SK-N-SH treated with all-trans-retinoic acid at 6 μM for 48 hours (cell line): Measurements from ENCODE around the gene NIFK.

Experiments used
- ATAC-seq: fragments of 200-7000 bp; cut with Tn5 transposase; 3 replicates; pipeline ENCODE4 v1.9.1; 2020; ENCODE audit warnings: mild to moderate bottlenecking, moderate library complexity
- BACH2 ChIP-seq: fragments of 250-450 bp; sonication (Bioruptor Pico); IDR thresholded peaks from 2 replicates; pipeline ENCODE4 v1.9.0; 2021; ENCODE audit warnings: mild to moderate bottlenecking, borderline replicate concordance
- CREB5 ChIP-seq: fragments of 250-450 bp; sonication (Bioruptor Pico); IDR thresholded peaks from 2 replicates; pipeline ENCODE4 v1.5.1; 2020; ENCODE audit warnings: low read depth, mild to moderate bottlenecking, moderate library complexity
- CSDC2 ChIP-seq: fragments of 250-450 bp; sonication (Bioruptor Pico); IDR thresholded peaks from 2 replicates; pipeline ENCODE4 v1.5.0; 2020; ENCODE audit warnings: mild to moderate bottlenecking, moderate library complexity
- CSRNP3 ChIP-seq: fragments of 250-450 bp; sonication (Bioruptor Pico); IDR thresholded peaks from 2 replicates; pipeline ENCODE4 v1.5.1; 2021; ENCODE audit warnings: mild to moderate bottlenecking, moderate library complexity
- ESRRG ChIP-seq: fragments of 250-450 bp; sonication (Bioruptor Pico); IDR thresholded peaks from 2 replicates; pipeline ENCODE4 v1.6.1; 2021; ENCODE audit warnings: mild to moderate bottlenecking
- GLIS3 ChIP-seq: fragments of 250-450 bp; sonication (Bioruptor Pico); IDR thresholded peaks from 2 replicates; pipeline ENCODE4 v1.5.0; 2020; ENCODE audit warnings: mild to moderate bottlenecking, moderate library complexity
- ISL1 ChIP-seq: fragments of 250-450 bp; sonication (Bioruptor Pico); IDR thresholded peaks from 2 replicates; pipeline ENCODE4 v2.1.2; 2022; ENCODE audit warnings: mild to moderate bottlenecking, moderate library complexity
- OSR1 ChIP-seq: fragments of 250-450 bp; sonication (Bioruptor Pico); IDR thresholded peaks from 2 replicates; pipeline ENCODE4 v1.8.0; 2022; ENCODE audit warnings: moderate library complexity, mild to moderate bottlenecking, inconsistent platforms
- POU6F1 ChIP-seq: fragments of 250-450 bp; sonication (Bioruptor Pico); IDR thresholded peaks from 2 replicates; pipeline ENCODE4 v1.8.0; 2021; ENCODE audit warnings: low read depth, mild to moderate bottlenecking, moderate library complexity, borderline replicate concordance
- PPARA ChIP-seq: fragments of 250-450 bp; sonication (Bioruptor Pico); IDR thresholded peaks from 2 replicates; pipeline ENCODE4 v1.5.0; 2020; ENCODE audit warnings: mild to moderate bottlenecking, borderline replicate concordance
- RARB ChIP-seq: fragments of 250-450 bp; sonication (Bioruptor Pico); IDR thresholded peaks from 2 replicates; pipeline ENCODE4 v1.8.0; 2021; ENCODE audit warnings: mild to moderate bottlenecking, moderate library complexity
- SNAI2 ChIP-seq: fragments of 250-450 bp; sonication (Bioruptor Pico); IDR thresholded peaks from 2 replicates; pipeline ENCODE4 v1.5.0; 2020; ENCODE audit warnings: mild to moderate bottlenecking, moderate library complexity
- TSHZ2 ChIP-seq: fragments of 250-450 bp; sonication (Bioruptor Pico); IDR thresholded peaks from 2 replicates; pipeline ENCODE4 v1.5.0; 2020; ENCODE audit warnings: mild to moderate bottlenecking, moderate library complexity
- ZC3H10 ChIP-seq: fragments of 250-450 bp; sonication (Bioruptor Pico); IDR thresholded peaks from 2 replicates; pipeline ENCODE4 v1.5.1; 2021; ENCODE audit warnings: mild to moderate bottlenecking, moderate library complexity
- ZFP3 ChIP-seq: fragments of 250-450 bp; sonication (Bioruptor Pico); IDR thresholded peaks from 2 replicates; pipeline ENCODE4 v1.5.0; 2020; ENCODE audit warnings: mild to moderate bottlenecking, moderate library complexity
- ZFP30 ChIP-seq: fragments of 450-650 bp; formaldehyde crosslinking; IDR thresholded peaks from 2 replicates; pipeline ENCODE4 v1.5.0; 2022; ENCODE audit warnings: mild to moderate bottlenecking, moderate library complexity
- ZNF8 ChIP-seq: fragments of 450-650 bp; formaldehyde crosslinking; IDR thresholded peaks from 2 replicates; pipeline ENCODE4 v1.5.0; 2020; ENCODE audit warnings: mild to moderate bottlenecking, moderate library complexity

The NIFK gene

GRCh38 chr2:121716126-121716525, 20.5 kb downstream of the NIFK start (continued):
- no peak for TF ChIP-seq CREB5 (CRISPR knock-in tag)
- no peak for TF ChIP-seq CSDC2 (CRISPR knock-in tag)
- TF ChIP-seq POU6F1 (CRISPR knock-in tag): peak; percentile 34; the same call in 1 of the 2 replicates
- no peak for TF ChIP-seq ZC3H10
- TF ChIP-seq CSRNP3 (CRISPR knock-in tag): no peak
- no peak for TF ChIP-seq PPARA
- TF ChIP-seq GLIS3 (CRISPR knock-in tag): no peak
- no peak for TF ChIP-seq ZFP30
- TF ChIP-seq ESRRG: peak; percentile 81; the same call in 1 of the 2 replicates
- TF ChIP-seq ZFP3: no peak
- TF ChIP-seq BACH2 (CRISPR knock-in tag): no peak
- TF ChIP-seq ZNF8: no peak

- ATAC-seq: peak; percentile 68
These were observed 25.2 kb downstream of the NIFK start for GRCh38 chr2:121711481-121711880.

GRCh38 chr2:121710470-121711170, 26.1 kb downstream of the NIFK start:
- peak; percentile 76 for ATAC-seq
- TF ChIP-seq ZC3H10 (no peak), SNAI2 (CRISPR knock-in tag) (peak; percentile 28; the same call in 1 of the 2 replicates), ISL1 (CRISPR knock-in tag) (peak; percentile 70)
- TF ChIP-seq, all 23 proteins: peak for 2

- no peak; the same call in 2 of the 3 replicates for ATAC-seq
- no peak for TF ChIP-seq ZNF8
- no peak for TF ChIP-seq SNAI2 (CRISPR knock-in tag)
- TF ChIP-seq TSHZ2 (CRISPR knock-in tag): no peak
- no peak for TF ChIP-seq BACH2 (CRISPR knock-in tag)
- no peak for TF ChIP-seq RARB (CRISPR knock-in tag)
- TF ChIP-seq CREB5 (CRISPR knock-in tag): no peak
- TF ChIP-seq PPARA: no peak
- TF ChIP-seq OSR1 (CRISPR knock-in tag): no peak
These were observed 26.8 kb downstream of the NIFK start for GRCh38 chr2:121709776-121710469.

GRCh38 chr2:121707920-121708361, 28.7 kb downstream of the NIFK start:
- 0 out of 3 replicates have a peak, but pooled peaks have one; percentile 31 for ATAC-seq
- TF ChIP-seq PPARA (no peak), GLIS3 (CRISPR knock-in tag) (no peak)
